ENCODE data around the gene SH3RF3.

SH3RF3 gene

DNA sequence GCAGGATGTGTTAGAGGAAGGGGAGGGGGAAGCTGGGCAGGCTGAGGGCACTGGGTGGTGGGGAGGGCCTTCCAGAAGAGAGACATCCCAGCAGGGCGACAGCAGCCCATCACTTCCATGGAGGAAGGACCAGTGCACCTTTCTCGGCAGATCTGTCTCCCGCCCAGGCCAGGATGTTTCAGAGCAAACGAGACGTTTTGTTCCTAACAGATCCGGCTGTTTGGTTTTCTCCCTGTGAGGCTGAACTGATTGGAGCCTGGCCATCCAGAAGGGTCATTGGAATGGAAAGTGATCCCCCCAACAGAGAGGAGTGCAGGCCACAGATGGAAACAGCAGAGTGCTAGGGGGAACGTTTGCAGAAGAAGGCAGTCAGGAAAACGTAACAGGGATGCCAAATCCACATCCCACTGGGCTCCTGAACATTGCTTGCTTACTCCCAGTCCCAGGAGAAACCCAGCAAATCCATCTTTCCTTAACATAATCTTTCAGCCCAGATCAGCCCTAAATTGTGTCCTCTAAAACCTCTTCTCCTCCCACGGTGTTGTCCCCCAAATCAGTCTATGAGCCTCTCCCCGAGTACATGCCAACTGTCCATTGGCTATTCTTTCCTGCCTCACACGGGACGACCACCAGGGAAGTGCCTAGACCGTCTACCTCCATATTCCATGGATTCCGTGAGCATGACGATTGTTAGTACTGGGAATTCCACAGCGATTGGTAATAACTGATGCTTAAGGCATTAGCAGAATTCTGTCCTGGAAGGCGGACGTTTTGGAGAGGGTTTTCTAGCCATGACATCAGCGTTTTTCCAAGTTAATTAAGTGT lies 357.9 kb downstream of the SH3RF3 start:
- DNase-seq, result no peak

DNA sequence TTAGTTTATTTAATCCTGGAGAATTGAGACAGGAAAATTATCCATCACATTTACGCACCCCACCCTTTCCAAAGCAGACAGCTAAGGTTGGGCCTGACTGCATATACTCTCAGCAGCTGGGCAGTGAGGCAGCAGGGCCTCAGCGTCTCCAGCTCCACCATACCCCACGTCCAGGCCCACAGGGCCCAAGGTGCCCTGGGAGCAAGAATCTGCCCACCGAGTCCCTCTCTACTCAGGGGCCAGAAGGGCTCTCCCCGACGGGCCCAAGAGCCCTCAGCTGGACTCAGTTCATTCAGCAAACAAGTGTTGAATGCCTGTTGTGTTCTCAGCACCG lies 358.5 kb downstream of the SH3RF3 start:
- no peak for DNase-seq

DNA sequence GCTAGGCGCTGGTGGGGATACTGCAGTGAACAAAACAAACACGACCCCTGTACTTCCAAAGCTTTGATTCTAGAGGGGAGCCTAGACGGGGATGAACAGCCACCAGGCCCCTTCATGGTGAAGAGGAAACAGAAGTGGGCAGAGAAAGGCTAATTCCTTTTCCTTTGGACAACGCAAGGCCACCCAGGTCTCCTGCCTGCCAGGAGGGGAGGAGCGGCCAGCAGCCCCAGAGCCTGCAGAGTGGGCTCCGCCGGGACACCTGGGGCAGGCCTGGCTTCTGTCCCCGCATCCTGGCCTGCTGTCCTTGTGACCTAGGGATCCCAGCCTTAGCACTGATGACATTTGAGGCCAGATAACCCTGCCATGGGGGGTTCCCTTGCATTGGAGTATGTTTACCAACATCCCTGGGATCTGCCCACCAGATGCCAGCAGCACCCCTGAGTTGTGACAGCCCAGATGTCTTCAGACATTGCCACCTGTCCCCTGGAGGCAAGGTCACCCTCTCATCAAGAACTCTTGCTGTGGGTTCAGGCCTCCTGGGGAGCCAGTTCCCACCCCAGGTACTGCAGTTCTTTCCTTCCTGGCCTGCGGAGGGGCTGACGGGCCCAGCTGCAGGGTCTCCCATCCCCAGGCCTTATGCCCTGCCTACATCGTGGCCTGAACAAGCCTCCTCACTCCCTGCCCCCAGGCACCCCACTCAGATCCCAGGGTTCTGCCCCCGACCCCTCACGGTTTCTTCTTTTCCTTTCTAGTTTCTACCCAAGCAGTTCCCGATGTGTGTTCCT lies 359.1 kb downstream of the SH3RF3 start:
- DNase-seq, result no peak

DNA sequence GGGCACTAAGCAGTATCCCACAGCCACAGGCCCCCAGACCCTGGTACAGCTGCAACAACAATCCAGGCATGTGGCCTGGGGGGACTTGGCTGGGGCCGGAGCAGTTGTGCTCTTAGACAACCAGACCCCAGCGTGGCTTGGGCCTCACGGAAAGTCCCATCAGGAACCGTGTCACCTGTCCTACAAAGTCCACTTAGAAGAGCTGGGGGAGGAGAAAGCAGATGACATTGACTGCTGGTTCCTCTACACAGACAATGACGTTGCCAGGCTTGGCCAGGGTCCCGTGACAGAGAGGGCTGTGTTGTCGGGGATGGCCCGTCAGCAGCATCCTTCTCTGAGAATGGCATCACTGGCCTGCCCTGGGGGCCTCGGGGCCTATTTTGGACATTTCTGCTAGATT lies 360.3 kb downstream of the SH3RF3 start:
- DNase-seq, result no peak

DNA sequence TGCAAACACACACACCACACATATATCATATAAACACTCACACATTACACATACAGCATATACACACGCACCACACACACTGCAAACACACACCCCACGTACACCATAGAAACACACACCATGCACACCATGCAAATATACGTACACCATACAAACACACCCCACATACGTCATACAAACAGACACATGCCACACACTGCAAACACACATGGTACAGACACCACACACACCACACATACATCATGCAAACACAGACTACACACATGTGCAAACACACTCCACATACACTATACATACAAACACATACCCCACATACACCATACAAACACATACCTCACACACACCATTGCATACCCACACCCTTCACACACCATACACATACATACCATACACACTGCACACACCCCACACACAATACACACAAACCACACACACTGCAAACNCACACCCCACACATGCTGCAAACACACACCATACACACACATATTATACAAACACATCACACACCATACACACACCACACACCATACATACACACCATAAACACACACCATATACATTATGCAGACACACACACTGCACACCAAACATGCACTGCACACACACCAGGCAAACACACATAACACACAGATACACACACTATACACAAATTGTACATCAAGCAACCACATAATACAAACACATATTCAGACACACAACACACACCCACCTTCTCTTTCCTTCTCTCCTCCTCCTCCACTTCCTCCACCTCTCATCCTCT lies 364.4 kb downstream of the SH3RF3 start:
- no peak for DNase-seq

DNA sequence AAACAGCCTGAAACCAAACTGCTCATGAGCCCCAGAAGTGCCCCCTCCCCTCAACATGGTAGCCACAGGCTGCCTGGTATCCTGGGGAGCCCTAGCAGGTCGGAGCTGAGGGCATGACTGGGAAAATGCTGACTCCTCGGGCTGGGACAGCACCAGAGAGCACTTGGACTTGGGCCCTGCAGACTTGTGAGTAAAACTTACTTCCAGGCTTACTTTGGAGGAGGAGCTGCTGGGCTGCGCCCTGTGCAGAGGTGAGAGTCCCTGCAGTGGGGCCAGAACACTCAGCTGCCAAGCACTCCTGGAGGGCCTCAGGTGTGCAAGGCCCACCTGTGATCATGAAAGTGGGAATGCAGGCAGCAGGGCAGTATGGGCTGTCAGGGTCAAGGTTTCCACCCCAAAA lies 365.3 kb downstream of the SH3RF3 start:
- DNase-seq, result no peak

DNA sequence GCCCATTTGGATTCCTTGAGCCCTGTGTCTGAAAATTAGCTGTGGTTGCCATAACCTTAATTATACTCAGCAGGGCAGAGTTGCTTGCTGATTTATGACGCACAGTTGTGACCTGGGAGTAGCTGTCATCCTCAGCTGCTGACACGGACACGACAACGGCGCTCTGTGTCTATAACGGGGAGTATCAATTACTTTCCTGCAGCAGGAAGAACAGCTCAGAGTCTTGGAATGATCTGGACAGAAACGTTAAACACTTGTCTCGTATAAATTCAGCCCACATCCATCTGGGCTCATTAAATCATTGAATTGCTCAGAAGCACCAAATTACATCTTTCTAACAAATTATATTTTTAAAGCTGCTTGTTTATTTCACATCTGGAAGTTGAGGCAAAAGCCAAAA lies 368.5 kb downstream of the SH3RF3 start:
- no peak for DNase-seq

DNA sequence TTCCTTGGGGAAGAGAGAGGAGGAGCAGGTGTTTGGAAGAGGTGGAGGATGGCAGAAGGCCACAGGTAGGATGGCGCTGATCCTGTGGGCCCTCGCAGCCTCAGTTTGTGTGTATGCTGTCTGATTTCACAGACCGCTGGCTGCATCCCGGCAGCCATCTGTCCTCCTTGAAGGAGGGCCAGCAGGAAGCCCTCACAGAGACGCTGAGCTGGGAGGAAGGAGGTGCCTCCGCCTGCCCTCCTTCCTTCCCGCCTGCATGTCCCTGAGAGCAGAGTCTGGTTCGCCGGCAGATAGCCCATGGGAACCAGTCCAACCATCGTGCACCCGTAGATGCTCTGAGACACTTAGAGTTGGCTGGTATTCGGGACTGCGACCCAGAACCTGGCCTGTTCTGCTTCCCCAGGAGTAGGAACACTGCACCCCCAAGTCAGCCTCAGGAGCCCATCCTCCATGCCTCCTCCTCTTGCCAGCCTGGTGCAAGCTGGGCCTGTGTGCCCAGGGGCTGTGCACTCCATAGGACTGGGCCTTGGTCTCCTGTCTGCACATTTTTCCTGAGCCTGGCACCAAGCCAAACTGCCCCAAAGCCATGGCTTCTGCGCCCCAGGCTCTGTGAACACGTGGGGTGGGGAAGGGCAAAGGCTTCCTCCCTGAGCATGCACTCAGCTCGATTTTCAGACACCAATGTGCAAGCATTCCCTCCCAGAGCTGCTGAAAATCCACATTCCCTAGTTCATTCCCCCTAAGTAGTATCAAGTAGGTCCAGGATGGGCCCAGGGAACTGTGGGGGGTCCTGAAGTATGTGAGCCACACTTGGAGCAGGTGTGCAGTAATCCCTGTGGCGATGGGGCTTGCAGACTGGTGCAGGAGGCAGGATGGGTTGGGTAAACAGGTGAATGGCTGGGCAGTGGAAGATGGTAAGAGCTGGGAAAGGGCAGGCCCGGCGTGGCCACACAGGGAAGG lies 369.2 kb downstream of the SH3RF3 start:
- DNase-seq, result no peak

DNA sequence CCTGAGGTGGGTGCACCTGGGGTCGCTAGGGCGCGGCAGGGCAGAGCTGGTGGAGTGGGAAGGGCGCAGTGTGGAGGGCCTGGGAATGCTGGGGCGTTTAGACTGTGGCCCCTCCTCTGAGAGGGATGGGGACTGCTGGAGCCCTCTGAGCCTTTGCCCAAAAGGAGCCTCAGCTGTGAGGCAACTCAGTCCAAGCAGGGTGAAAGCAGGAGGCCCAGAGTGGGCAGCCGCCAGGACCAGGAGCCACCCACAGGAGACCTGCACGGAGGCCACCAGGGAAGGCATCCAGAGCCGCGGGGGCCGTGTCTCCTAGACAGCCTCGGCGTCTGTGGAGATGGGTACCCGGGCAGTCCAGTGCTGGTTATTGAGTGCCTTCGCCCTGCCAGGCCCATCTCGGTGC lies 369.9 kb downstream of the SH3RF3 start:
- DNase-seq, result no peak

DNA sequence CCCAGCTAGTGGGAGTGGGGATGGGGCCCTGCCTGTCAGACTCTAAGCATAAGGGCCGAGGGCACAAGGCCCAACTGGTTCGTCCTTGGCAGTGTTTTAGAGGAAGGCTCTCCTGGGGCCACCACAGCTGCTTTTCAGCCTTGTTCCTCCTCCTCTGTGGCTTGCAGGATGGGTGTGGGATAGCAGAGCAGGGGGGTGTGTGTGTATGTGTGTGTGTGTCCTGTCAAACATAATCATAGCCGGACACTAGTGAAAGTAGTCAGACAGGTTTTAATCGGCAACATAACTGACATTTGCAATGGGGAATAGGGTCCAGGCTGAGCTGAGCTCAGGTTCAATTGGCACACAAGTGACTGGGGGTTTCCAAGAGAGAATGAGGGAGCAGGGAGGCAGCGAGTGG lies 370.6 kb downstream of the SH3RF3 start:
- no peak for DNase-seq

DNA sequence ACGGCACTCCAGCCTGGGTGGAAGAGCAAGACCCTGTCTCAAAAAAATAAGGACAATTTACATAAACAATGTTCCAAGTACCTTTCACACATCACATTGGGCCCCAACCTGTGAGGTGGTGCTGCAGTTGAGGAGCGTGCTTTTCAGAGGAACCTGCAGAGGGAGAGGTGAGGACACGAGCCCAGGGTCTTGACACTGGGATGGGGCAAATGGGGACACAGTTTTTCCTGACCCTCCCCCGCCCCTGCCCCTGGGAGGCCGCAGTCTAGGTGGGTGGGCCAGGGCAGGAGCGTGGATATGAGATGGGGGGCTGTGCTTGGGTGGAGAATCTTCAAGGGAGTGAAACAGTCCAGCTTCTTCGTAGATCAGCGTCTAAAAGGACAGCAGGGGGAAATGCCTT lies 371.9 kb downstream of the SH3RF3 start:
- DNase-seq, result no peak

DNA sequence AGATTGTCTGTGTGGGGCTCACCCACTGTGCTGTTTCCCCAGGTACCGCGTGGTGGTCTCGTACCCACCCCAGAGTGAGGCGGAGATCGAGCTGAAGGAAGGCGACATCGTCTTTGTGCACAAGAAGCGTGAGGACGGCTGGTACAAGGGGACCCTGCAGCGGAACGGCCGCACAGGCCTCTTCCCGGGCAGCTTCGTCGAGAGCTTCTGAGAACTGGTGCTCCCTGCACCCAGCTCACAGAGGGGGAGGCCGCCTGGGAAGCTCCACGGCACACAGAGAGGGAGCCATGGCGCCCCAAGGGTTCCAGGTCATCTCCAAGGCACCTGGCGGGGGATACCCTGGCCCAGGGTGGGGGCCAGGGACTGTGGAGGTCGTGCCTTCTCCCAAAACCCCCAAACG lies 372.5 kb downstream of the SH3RF3 start:
- DNase-seq, result no peak

DNA sequence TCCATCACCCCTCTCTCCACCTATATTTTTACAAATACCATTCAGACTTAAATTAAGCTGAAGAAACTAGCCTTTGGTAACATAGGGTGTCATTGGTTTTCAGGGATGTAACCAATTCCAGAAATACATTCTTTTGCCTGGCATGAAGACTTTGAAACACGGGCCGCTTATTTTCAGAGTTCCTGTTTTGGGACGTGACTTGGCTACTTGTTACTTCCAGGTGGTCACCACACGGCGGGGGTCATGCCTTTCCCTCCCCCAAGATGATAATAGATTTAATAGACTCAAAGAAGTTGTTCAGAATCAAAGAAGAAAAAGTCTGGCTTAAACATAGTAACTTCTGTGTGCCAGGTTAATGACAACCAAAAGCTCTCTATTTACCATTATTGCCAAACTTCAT lies 374.2 kb downstream of the SH3RF3 start:
- DNase-seq, result no peak

DNA sequence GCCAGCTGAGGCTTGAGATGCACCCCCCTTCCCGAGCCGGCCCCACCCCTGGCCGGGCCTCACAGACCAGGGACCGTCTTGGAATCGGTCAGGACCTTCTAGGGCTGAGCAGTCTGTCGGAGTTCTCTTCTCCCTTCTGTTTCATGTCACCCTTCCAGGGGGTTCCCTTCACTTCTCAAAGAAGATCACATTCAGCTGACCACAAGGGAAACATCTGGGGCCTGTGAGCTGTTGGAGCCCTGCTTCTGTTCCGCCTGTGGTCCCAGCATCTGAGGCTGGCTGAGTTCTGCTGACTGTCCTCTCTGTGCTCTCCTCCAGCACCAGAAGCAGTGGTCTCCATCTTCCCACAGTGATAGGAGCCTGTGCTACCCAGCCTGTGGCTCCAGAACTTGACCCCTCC lies 378.2 kb downstream of the SH3RF3 start:
- DNase-seq, result no peak

DNA sequence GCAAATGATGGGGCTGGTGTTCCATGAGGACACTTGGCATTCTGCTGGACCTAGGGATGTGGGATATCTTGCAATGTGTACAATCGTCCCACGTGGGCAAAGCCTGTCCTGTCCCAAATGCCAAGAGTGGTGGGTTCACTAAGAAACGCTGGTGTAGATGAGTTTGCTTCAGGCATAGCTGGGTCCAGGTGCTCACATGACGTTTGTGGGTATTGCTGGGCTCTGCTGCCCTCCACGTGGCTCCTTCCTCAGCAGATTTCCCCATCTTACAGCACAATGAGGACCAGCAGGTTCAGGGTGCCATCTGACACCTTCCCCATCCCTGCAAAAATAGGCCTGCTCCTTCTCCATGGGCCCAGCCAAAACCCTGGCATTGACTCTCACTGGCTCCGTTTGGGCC lies 378.8 kb downstream of the SH3RF3 start:
- DNase-seq, result no peak

DNA sequence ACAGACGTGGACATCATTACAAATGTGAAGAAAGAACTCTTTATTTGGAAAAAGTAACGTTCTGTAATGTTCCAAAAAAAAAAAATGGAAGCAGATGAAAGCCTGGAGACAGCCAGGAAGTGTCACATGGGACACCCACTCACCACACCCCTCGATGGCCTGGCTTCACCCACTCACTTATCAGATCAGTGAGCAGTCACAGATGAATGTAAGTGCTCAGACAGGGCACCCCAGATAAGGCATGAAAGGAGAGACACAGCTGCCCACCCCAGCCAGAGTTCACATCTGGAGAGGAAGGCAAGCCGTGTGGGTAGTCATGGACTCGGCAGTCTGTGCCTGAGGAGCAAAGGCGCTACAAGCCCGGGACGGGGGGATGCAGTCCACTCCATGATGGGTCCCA lies 379.6 kb downstream of the SH3RF3 start:
- no peak for DNase-seq

DNA sequence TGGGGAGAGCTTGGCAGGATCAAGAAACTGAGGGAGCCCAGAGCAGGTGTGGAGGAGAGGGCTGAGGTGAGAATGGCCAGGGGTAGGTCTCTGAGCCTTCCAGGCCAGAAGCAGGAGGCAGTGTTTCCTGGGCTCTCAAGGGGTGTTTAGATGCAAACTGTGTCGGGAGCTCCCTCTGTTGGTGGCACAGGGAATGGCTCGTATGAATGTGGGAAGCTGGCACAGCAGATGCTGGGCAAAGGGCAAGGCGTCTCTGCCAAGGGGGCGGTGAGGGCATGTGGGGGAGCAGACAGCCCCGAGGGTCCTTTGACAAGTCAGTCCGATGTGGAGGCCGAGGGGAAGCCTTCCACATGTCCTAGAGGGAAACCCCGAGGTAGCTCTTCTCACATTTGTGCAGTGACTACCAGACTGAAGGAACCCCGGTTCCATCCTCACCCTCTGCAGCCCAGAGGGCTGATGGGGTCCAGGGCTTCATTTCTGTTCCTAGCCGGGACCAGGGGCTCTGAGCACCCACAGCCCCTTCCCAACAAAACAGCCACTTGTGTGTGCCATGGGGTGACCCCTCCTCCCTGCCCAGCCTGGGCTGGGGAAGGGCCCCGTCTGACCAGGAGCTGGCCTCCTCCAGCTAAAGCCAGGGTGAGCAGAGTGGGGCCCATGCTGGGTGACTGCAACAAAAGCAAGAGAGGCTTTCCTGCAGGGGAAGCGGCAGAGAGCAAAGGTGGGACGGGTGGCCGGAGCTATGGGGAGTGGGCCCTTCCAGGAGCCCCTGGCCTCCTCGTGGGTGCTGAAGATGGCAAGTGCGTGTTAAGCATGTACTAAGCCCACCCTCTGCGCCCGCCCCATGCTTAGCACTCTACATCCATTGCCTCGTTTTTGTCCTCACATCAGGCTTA lies 381.4 kb downstream of the SH3RF3 start:
- peak; percentile 66 to 69 for DNase-seq

DNA sequence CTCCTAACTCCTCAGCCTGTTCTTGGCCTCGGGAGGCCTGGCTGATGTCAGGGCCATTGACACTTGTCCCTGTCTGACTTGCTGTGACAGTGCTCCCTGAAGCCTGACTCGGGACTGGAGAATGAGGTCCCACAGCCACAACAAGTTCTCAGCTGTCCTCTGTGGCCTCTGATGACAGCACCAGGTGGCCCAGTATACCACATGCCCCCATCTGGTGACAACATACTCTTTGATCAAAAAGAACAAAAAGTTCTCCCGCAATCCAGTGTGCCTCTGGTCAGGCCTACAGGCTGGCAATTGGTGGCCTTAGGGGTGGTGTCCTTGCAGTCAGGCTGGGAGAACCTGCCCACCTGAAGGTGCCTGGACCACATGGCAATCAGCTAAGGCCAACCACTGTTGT lies 382.2 kb downstream of the SH3RF3 start:
- DNase-seq, result no peak

DNA sequence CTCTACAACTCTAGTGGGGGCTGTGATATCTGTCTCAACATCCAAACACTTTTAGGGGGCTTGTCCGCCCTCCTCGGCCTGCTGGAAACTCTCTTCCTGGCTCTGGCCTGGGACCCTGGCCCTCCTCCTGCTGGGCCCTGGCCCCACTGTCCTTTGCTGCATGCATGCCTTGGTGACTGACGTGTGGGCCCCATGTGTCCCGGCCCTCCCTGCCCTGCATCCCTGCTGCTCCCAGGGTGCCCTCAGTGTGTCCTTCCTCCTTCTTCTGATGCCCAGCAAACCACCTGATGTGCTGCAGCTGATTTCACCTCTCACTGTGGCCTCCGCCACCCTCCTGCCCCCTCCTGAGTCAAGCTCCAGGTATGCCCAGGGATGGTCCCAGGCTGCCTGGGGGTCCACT lies 383.1 kb downstream of the SH3RF3 start:
- DNase-seq, result no peak

DNA sequence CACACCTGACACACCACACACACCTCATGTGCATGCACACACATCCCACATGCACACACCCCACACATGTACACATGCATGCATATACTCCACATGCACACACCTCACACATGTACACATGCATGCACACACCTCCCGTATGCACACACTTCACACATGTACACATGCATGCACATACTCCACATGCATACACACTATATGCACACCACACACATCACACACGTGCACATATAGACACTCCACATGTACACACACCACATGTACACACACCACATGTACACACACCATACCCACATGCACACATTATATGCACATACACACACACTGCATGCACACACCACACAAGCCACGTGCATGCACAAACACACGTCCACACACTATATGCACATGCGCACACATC lies 384.2 kb downstream of the SH3RF3 start:
- DNase-seq, result no peak

DNA sequence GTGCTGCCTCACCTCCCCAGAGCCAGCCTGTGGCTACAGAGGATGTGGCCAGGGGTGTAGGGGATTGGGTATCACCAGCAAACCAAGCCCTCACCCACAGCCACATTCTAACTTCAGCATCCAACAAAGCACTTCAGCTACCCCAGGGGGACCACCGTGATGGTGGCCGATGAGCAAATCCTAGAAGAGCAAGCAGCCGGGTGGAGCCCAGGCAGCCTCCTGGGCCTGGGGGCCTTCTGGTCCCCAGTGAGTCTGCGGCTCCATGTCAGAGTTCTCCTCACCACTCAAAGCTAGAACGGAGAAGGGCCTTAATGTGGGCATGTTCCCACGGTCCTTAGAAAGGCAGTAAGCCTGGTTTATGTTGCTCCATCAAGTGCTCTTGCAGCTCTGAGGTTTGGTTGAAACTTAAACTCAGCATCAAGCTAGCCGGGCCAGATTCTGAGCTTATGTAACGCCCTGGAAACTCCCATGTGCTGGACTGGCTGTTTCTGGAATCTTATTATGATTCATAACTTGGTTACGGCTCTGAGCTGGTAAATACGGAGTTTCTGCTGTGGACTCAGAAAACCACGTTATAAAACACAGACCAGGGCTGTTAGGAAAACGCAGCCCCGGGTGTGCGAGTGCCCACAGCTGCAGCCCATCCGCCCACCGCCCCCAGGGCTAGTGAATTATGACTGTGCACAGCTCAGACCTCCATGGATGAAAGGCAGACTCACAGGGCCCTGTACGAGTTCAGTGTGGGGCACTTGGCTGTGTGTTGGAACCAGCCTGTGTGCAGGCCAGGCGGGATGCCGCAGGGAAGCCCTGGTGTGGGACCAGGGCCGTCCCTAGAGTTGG lies 385.0 kb downstream of the SH3RF3 start:
- DNase-seq, result no peak
